Activated effector memory CD4-positive, alpha-beta T cell treated with Interleukin-2 at 50 U/mL for 16 hours (primary cell): ENCODE results near the gene AGPAT4.

Experiments used
- DNase-seq: peaks from one replicate; pipeline ENCODE4 v3.0.0-alpha.2; 2020

Gene AGPAT4

DNA sequence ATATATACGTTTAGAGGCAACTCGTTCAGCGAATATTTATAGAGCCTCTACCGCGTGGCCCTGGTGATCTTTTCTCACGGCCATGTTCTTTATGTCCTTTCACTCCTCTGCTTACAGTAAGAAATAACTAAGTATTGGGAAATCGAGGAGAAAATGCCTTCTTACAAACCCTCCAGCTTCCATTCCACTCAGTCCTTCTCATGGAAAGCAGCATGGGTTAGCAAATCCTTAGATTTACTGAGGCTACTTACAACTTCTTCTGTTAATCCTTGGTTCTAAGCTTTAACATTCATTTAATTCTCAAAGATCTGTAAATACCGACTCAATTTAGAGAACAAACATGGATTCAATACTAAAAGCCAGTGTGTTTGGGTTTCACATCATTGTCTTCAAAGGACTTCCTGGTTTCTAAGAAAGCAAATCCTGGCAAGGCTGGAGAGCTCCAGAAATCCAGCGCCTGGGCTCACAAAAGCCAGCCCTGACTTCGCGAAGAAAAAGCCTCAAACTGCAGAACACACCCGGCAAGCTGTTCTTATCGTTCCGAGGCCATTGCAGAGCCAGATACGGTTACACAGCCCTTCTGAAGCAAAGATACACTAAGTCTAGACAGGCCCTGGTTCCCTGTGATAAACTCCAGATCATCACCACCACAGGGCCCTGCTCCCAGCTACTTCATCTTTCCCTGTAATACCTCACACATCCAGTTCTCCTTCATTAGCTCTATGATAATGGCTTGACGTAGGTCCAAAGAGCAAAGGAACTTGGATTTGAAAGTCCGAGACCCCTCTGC, 19.2 kb downstream of the AGPAT4 start:
- DNase-seq, result no peak

DNA sequence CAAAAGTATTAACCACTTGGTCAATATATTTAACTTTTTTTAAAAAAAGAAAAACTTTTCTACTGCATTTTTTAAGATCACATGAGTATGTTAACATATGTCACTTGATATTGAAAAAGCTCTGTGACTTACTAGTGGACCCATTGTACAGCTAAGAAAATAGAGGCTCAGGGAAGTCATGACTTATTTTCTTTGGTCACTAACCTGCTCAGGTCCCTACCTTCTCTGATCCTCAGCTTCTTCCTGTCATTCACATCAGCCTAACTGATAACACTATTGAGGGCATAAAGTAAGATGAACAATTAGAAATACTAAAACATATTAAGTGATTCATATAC, 19.8 kb downstream of the AGPAT4 start:
- no peak for DNase-seq

DNA sequence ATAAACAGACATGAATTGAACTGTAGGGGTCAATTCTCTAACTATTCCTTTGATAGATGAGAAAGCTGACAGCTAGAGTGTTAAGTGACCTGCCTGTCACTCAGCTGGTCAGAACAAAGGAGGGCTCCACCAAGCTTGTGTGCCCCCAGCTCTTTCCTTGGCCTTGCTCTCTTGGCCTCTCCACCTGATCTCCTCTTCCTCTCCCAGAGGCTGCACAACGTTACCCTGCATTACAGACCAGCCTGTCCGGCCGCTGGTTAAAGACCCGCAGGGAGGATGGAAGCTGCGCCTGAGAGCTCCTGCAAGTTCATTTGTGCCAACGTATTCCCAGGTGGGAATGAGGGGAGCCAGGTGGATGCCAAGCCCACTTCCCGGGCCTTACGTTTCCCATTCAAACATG, 22.5 kb downstream of the AGPAT4 start:
- DNase-seq, result no peak

DNA sequence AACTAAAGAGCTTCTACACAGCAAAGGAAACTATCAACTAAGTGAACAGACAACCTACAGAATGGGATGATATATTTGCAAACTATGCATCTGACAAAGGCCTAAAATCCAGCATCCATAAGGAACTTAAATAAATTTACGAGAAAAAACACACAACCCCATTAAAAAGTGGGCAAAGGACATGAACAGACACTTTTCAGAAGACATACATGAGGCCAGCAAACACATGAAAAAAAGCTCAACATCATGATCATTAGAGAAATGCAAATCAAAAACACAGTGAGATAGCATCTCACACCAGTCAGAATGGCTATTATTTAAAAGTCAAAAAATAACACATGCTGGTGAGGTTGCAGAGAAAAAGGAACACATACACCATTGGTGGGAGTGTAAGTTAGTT, 24.5 kb downstream of the AGPAT4 start:
- DNase-seq, result no peak

DNA sequence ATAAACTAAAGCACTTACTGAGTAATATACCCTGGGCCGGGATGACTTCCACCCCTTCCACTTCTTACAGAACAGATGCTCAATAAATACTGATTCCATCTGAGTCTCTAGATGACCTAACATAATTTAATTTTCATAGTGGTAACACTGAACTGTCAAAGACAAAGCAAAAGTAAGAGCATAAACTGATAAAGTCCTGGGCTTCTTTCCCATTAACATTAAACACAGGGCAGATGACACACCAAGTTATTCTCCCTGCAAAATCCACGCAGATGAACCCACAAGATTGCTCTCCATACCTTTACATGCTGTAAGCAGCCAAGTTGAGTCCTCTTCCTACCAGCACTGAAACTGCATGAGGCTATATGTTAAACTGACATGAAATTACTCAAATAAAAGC, 27.1 kb downstream of the AGPAT4 start:
- no peak for DNase-seq

DNA sequence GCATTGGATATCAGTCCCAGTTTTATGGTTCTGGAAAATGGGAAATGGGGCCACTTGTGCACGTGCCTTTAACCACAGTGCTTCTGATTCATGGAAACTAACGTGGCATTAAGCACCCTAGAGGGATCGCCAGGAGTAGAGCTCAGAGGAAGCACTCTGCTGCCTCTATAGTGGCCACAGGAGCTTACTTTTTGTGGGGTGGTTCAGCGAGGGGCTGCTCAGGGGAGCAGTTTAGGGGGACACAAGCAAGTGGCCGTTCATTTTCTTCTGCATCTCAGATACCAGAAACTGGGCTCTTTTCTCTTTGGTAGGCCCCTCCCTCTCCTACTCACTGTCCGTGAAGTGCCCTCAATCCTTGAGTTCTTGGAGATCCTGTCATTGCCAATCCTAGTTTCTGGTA, 28.5 kb downstream of the AGPAT4 start:
- DNase-seq, result no peak

DNA sequence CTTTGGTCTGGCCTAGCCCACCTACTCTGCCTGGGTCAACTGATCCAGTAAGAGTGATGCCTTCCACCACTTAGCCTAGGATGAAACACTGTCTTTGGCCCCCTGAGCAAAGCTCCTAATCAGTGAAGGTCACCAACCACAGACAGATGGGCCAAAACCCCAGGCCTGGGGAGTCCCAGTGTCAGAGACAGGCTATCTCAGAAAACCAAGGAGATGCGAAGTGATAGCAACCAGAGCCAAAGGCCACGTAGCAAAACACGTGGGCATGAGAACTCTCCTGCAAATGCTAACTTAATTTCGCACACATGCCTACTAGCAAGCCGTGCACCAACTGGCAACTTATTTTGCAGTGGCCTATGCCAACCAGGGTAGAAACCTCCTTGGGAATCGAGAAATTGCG, 29.1 kb downstream of the AGPAT4 start:
- DNase-seq, result no peak

DNA sequence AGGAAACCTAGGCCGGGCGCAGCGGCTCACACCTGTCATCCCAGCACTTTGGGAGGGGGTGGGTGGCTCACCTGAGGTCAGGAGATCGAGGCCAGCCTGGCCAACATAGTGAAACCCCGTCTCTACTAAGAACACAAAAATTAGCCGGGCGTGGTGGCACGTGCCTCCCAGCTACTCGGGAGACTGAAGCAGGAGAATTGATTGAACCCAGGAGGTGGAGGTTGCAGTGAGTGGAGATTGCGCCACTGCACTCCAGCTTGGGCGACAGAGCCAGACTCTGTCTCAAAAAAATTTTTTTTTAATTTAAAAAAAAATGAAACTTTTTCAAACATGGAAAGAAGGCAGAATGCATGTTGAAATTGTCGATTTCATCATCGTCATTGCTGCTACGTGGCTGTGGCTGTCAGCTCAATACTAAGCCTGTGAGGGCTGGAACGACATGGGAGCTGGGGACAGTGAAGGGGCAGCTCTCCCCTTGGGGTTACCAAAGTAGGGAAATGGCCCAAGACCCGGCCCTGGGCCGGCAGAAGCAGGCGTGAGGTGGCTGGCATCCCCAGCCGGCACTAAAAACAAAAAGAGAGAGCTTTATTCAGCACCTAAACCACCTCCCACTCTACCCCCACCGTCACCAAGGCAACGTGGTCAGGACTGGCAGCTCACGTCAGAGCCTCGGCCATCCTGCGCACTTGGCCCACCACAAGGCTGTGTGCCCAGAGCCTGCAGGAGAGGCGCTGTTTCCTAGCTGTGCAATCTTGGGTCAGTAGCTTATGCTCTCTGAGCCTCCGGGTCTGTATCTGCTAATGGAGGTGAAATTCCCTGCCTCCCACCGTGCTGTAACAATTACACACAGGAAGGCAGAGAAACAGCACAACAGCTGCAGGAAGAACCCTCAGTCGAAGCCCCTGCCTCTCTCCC, 30.8 kb downstream of the AGPAT4 start:
- no peak for DNase-seq

DNA sequence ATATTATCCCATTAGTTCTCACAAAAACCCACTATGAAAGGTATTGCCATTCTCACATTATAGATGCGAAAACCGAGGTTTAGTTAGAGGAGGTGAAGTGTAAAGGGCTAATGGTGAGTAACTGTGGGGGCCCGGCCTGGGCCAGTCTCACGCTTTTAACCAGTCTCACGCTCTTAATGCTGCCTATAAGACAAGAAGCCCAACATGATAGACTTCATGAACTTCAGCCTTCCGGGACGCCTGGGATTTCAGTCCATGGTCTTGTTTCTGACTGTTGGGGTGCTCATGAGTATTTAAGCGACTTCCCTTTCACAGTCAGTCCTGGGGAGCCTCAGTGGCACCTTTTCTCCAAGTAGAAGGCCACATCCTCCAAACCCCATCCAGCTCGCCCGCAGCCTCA, 31.7 kb downstream of the AGPAT4 start:
- DNase-seq, result no peak

DNA sequence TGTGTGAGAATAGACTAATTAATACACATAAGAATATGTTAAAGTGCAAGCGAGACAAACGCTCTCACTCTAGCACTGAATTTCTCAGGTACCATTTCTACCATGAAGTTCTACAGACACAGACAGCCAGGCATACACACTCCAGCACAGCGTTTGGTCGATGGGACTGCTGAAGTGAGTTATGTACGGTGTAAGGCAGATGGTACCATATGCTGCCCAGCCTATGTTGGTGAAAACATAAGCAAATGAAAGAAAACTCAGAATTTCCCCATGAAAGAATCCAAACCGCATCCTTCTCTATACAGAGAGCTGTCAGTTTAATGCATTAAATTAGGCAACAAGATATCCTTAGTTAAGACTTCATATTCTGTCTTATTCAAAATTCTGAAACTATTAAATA, 34.9 kb downstream of the AGPAT4 start:
- DNase-seq, result no peak

DNA sequence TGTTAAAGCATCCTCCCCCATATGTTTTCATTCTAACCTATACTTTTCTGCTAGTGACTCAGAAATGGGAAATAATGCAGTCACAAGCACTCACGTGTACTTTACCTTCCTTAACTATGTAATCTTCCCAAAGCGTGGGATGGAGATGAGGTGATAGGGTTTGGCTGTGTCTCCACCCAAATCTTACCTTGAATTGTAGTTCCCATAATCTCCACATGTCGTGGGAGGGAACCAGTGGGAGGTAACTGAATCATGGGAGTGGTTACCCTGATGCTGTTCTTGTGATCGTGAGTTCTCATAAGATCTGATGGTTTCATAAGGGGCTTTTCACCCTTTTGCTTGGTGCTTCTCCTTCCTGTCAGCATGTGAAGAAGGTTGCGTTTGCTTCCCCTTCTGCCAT, 35.4 kb downstream of the AGPAT4 start:
- no peak for DNase-seq

DNA sequence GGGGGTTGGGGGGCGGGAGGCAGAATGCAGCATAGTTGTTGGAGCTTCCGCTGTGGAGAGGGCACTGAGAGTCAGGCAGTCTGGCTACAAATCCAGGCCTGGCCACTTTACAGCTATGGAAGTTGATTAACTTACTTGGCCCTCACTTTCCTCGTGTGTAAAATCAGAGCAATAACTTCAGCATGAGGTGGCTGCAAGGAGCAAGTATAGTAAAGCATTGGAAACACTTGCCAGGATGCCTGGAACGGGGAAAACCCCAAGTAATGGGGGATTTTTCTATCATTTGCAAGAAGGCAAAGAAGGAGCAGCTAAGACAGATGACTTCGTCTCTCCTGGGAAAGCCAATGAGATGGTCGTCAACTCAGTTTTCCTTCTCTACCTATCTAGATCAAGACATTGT, 35.8 kb downstream of the AGPAT4 start:
- DNase-seq, result no peak

DNA sequence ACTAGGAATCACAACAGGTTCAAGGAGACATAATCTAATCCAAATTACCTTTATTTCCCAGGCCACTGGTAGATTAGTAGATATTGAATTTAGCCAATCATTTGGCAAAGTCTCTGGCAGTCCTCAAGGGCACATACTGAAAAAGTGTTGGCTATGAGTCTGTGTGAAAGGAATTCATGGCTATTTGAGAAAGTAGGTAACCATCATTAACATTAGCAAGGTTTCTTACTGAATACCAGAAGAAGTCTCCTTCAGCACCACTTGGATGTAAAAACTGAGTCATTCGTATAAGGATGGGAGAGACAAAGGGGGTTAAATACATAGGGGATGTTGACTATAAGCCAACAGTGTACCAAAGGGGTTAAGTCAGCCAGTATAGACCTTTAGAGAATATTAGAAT, 36.7 kb downstream of the AGPAT4 start:
- DNase-seq, result no peak

DNA sequence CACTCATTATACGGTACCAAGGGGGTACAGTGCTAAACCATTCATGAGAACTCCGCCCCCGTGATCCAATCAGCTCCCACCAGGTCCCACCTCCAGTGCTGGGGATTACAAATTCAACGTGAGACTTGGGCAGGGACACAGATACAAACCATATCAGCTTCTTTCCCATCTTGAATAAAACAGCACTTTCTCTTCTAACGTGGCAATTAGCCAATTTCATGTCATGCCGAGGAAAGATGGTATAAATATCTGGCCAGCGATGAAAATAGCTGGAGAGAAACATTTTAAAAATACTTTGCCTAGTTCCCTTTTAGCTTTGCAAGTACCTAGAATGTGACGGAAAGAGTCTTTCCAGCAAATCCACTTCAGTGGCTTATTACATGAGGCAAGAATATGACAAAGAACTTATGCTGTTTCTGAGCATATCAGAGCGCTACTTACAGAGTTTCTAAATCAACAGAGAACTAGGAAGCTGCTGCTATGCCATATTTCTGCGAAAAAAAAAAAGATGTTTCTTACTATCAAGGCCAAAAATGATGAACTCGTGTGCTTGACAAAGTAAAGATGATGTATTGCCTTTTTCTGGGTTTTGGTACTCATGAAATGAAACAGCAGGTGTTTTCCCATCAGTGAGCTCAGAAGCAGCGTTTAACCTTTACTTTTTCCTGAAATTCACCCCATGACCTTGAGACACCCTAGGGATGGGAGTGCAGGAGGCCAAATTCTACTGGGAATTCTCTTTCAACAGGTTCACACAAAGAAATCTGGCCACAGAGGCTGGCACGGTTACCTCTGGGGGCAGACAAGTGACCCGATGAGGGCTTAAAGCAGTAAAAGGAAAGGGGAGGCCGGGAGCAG, 37.9 kb downstream of the AGPAT4 start:
- no peak for DNase-seq

DNA sequence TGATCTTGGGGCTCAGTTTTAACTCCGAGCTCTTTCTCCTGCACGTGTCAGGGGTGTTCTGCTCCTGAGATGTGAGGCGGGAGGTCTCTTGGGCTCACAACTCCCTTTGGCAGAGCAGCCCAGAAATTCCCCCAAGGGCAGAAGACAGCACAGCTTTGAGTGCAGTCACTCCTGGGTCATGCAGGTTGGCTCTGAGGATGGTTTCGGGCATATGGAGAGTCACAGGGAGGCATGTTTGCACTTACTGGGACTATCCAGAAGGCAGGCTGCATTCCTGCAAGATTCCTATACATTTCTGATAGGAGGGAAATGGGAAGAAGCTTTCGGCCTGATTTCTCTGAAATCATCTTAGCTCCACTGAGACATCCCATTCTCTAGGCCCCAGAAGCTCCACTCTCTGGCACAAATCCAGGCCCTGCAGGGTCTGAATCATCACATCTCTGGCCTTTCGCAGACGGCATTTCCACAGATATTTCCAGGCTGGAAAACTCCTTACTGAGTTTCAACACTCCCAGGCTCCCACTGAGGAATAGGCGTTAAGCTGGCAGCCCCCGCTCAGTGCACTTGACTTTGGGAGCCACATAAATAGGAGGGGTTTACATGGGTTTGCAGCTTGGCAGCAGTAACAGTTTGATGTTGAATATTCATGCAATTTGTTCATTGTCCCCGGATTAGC, 39.7 kb downstream of the AGPAT4 start:
- DNase-seq, result no peak

DNA sequence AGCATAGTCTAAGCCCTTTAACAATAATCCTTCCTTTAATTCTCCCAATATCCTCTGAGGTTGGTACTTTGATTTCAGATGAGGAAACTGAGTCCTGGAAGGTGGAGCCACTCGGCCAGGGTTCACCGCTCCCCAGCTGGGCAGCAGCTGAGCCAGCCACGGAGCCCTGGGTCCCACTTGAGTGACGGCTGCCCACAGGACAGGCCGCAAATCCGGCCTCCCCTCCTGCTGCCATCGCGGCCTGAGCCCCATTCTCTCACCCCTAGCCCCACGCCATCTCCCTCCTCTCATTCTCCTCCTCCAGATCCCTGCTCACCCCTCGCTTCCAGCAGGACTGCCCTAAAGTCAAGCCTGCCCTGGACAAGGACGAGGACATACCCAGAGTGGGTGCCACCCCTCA, 41.4 kb downstream of the AGPAT4 start:
- no peak for DNase-seq

DNA sequence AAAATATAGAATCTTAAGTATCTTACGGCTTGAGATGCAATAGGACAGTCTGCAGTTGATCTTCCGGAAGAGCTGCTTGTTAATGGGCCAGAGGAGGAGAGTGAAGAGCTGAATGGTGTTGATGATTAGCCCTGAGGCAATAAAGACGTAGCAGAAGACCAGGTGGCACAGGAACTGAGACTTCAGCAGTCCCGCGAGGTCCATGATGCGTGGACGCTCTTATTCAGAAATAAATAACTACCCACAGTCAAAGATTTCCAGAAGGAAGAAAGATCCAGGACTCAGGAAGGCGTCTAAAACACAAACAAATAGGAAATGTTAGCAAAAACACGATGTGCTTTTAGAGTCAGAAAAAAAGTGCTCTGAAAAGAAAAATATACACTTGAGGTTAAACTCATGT, 41.9 kb downstream of the AGPAT4 start:
- DNase-seq, result no peak

DNA sequence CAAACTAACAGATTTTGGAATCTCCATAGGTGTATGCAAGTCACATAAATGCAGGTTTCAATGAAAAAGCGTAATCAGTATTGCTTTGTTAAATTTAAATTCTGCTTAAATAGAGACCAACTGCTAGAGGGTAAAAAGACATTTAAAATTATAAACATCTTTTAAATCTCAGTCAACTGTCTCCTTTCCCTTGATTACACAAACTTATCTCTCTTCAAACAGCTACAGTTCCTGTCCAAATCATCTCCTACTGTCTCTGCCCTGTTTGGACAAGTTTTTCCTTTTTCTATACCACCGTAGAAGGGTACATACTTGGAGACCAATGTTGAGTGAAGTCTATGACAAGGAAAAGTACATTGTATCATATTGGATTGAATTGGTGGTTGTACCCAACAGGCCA, 43.5 kb downstream of the AGPAT4 start:
- no peak for DNase-seq

DNA sequence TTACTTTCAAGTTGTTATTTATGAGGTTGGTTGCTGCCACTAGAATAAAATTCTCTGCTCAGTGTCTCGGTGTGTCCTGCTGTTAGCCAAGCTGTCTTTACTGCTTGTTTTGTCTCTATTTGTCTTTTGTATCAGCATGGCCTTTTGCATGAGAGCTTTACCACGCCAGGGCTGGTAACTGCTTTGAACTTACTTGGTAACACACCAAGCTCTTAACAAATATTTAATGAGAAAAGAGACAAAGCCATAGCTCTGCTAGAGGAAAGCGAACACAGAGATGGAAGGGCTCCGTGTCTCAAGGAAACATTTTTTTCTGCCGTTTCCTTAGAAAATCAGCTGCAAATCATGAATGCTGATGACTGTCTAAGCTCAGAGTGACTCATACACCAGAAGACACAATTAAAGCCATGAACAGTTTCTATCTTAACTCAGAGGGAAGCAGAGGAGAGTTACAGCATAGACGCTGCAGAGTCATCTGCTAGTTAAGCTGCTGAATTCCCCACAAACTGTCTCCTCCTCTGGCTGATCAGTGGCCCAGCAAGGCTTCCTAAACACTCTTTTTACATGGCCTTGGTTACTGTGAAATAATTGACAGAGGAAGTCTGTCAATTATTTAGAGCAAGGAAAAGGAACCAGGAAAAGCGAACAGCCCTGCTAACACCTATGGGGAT, 44.8 kb downstream of the AGPAT4 start:
- DNase-seq, result no peak

DNA sequence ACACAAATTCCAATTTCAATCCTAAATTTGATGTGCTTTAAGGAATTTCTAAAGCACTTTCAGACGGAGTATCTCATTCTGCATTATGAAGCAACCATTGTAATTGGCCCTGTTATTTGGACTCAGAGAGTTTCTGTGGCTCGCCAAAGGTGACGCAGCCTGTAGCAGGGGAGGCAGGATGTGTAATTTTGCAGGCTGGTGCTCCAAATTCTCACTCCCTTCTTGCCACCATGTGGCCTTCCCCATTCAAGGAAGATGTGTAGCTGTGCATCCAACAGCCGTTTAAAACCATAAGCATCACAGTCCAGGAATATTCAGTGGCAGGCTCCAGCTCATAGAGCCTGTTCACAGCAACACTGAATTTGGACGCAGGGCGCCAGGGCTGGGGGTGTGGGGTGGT, 45.8 kb downstream of the AGPAT4 start:
- no peak for DNase-seq

DNA sequence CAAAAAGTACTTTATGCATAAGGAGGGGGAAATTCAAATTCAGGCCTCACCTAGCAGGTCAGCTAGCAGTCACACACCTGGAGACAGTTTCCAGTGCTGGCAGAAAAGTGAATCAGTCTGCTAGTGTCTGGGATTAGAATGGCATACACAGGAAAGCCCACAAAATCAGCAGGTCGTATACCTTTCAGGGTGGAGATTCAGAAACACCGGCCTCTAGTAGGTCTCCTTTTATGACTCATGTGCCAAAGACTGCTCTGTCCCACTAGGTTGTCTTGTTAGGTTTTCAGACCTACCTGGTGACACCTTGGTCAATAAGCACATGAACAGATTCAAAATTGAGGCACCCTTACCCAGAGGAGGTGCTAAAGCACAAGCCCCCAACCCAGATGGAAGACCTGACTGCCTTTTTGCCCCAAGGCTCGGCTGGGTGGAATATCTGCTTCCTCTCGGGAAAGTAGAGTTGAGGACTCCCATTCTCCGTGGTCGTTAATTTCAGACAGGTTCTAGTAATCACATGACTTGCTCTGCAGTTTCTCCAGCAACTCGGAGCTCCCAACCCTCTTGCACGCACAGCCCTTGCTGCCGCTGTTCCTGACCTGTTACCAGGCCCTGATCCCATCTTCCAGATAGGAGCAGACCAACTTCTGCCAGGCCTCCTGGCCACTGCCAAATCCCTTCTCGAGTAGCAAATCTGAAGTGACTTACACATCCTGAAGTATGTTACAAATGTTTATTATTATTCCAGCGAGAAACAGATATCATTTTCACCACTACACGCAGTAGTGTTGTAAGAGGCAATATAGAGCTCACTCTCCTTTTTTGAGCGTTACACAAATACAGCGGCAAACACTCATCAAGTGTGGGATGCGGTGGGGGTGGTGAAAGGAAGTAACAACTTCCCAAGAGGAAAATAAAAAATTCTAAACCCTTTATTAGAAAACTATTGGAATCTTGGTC, 46.6 kb downstream of the AGPAT4 start:
- DNase-seq, result no peak
